Calu3 (cell line): ENCODE measurements around the gene RALBP1. TPM values are rescaled to one million over a fixed set of nuclear protein-coding genes. Genes with fewer than 3 reads are reported as not detected.

ENCODE experiments used
- BruUV-seq: library from RNA; stranded (reverse); fragments of 400-500 nt; replicated peaks from 2 replicates; lab custom pipeline; 2021; lab: Mats Ljungman, UMichigan
- CTCF ChIA-PET: fragments of 300-600 bp; sonication (Branson Sonifier 250); formaldehyde crosslinking; loops from one replicate; lab custom pipeline; 2022; ENCODE audit warnings: antibody characterized with exemption; lab: Charles Lee
- DNase-seq: peaks from one replicate; pipeline ENCODE4 v3.0.0; 2022
- H3K27ac Mint-ChIP-seq: one replicate; pipeline ENCODE4 v1.8.0; 2022; ENCODE audit warnings: mixed read lengths; ENCODE audit not compliant: unreplicated experiment
- H3K27me3 Mint-ChIP-seq: one replicate; pipeline ENCODE4 v1.8.0; 2022; ENCODE audit warnings: mixed read lengths; ENCODE audit not compliant: unreplicated experiment
- H3K36me3 Mint-ChIP-seq: one replicate; pipeline ENCODE4 v1.8.0; 2022; ENCODE audit warnings: mild to moderate bottlenecking, moderate library complexity, mixed read lengths; ENCODE audit not compliant: insufficient read depth, unreplicated experiment
- H3K4me1 Mint-ChIP-seq: one replicate; pipeline ENCODE4 v1.8.0; 2022; ENCODE audit warnings: mild to moderate bottlenecking, low read depth, mixed read lengths; ENCODE audit not compliant: unreplicated experiment
- H3K4me3 Mint-ChIP-seq: one replicate; pipeline ENCODE4 v1.8.0; 2022; ENCODE audit warnings: mild to moderate bottlenecking, low read depth, moderate library complexity, mixed read lengths; ENCODE audit not compliant: unreplicated experiment
- H3K9me3 Mint-ChIP-seq: one replicate; pipeline ENCODE4 v1.8.0; 2022; ENCODE audit warnings: low read depth, mixed read lengths; ENCODE audit not compliant: unreplicated experiment
- intact Hi-C: fragments of 100-400 bp; cut with micrococcal nuclease; formaldehyde crosslinking; loops from one replicate; pipeline ENCODE4 v1.10.0; 2022; ENCODE audit not compliant: unreplicated experiment
- total RNA-seq: library from RNA; stranded (reverse); gene quantifications from 2 replicates; pipeline ENCODE4 v1.2.3, GENCODE V29; 2022
- TF ChIP-seq, protein P1 (sequence below): fragments of 200-600 bp; IDR thresholded peaks from one replicate; pipeline ENCODE4 v1.8.0; 2022; ENCODE audit warnings: antibody characterized with exemption; ENCODE audit not compliant: unreplicated experiment

Gene RALBP1
- total RNA-seq, 1 experiment from 2014 or later: 65.8 TPM

GRCh38 chr18:9577361-9577760, 102.0 kb downstream of the RALBP1 start:
- intact Hi-C loops: no loop called here
- Mint-ChIP-seq H3K4me1 (peaks cover 12% of the 10 kb centered on the region), H3K4me3 (no peak overlapping the region), H3K9me3 (no peaks in the 10 kb centered on the region), H3K36me3 (peaks cover 17% of the 10 kb centered on the region), H3K27me3 (no peaks in the 10 kb centered on the region), H3K27ac (no peak overlapping the region)
- no peak for DNase-seq
- TF ChIP-seq, protein P1, sequence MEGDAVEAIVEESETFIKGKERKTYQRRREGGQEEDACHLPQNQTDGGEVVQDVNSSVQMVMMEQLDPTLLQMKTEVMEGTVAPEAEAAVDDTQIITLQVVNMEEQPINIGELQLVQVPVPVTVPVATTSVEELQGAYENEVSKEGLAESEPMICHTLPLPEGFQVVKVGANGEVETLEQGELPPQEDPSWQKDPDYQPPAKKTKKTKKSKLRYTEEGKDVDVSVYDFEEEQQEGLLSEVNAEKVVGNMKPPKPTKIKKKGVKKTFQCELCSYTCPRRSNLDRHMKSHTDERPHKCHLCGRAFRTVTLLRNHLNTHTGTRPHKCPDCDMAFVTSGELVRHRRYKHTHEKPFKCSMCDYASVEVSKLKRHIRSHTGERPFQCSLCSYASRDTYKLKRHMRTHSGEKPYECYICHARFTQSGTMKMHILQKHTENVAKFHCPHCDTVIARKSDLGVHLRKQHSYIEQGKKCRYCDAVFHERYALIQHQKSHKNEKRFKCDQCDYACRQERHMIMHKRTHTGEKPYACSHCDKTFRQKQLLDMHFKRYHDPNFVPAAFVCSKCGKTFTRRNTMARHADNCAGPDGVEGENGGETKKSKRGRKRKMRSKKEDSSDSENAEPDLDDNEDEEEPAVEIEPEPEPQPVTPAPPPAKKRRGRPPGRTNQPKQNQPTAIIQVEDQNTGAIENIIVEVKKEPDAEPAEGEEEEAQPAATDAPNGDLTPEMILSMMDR: no peak
- no TSS peak for BruUV-seq
- CTCF ChIA-PET: interaction anchor here (0.6 kb wide), 1 partner anchor 299 kb away, joined by 3 read pairs; no protein-coding TSS in a partner anchor

DNA sequence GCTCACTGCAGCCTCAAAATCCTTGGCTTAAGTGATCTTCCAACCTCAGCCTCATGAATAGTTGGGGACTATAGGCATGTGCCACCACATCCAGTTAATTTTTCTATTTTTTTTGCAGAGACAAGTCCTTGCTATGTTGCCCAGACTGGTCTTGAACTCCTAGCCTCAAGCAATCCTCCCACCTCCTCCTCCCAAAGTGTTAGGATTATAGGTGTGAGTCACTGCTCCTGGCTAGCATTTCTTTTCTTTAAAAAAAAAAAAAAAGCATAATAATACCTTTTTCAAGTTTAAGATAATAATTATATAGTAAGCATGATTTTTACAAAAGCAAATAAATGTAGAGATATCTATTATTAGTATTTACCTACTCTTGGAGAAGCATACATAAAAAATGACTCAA, 103.0 kb downstream of the RALBP1 start:
- TF ChIP-seq, protein P1: no peak
- Mint-ChIP-seq H3K9me3 (no peaks in the 10 kb centered on the region), H3K27ac (no peak overlapping the region), H3K36me3 (peaks cover 26% of the 10 kb centered on the region), H3K27me3 (no peaks in the 10 kb centered on the region), H3K4me3 (no peak overlapping the region), H3K4me1 (peaks cover 12% of the 10 kb centered on the region)
- BruUV-seq: no TSS peak
- intact Hi-C loops: no loop called here
- DNase-seq: no peak
- CTCF ChIA-PET: interaction anchor here (0.7 kb wide), 2 partner anchors 37 to 203 kb away, joined by 3 to 4 read pairs; no protein-coding TSS in a partner anchor

- H3K9me3 Mint-ChIP-seq: no peaks in the 10 kb centered on the region
- peaks cover 29% of the 10 kb centered on the region for H3K36me3 Mint-ChIP-seq
- DNase-seq: no peak
- no peaks in the 10 kb centered on the region for H3K27me3 Mint-ChIP-seq
- no TSS peak for BruUV-seq
- H3K4me1 Mint-ChIP-seq: peaks cover 8% of the 10 kb centered on the region
- intact Hi-C loops: no loop called here
- TF ChIP-seq, protein P1: no peak
- CTCF ChIA-PET: interaction anchor here (0.6 kb wide), 1 partner anchor 25 kb away, joined by 5 read pairs; no protein-coding TSS in a partner anchor
- H3K27ac Mint-ChIP-seq: no peak overlapping the region
- H3K4me3 Mint-ChIP-seq: no peak overlapping the region
These were observed 106.4 kb downstream of the RALBP1 start for GRCh38 chr18:9581667-9582066.

DNA sequence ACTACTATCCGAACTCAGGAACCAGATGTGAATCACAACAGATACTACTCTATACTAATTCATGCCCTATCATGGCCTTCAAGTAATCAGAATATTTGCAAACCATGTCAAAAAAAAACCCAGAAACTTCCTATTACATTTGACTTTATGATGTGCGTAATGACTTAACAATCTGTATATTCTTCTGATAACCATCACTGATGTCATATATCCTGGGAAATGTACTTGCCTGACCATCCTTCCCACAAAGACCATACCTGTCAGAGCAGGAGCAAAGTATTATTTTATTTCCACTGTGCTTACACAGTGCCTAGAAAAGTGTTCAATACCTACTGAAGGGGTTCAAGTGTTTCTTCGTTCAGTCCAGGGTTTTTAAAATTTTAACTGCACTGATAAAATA, 111.5 kb downstream of the RALBP1 start:
- peaks cover 49% of the 10 kb centered on the region for H3K36me3 Mint-ChIP-seq
- H3K27me3 Mint-ChIP-seq: no peaks in the 10 kb centered on the region
- peaks cover 8% of the 10 kb centered on the region for H3K4me1 Mint-ChIP-seq
- no TSS peak for BruUV-seq
- H3K9me3 Mint-ChIP-seq: no peaks in the 10 kb centered on the region
- H3K4me3 Mint-ChIP-seq: no peak overlapping the region
- TF ChIP-seq, protein P1: no peak
- DNase-seq: no peak
- no peak overlapping the region for H3K27ac Mint-ChIP-seq
- CTCF ChIA-PET: no interaction called here
- intact Hi-C loops: no loop called here

Other genes with a start within 250 kb of the RALBP1 start
- 24.8 and 29.1 TPM in 2 replicates for gene TWSG1, start 140.7 kb upstream of the RALBP1 start, total RNA-seq
- gene PPP4R1, start 139.0 kb downstream of the RALBP1 start, total RNA-seq: 110 and 115 TPM in 2 replicates
- gene RAB31, start 232.8 kb downstream of the RALBP1 start, total RNA-seq: 1.9 and 2.3 TPM in 2 replicates